ENCODE results near the gene GCC2.

The GCC2 gene

DNA sequence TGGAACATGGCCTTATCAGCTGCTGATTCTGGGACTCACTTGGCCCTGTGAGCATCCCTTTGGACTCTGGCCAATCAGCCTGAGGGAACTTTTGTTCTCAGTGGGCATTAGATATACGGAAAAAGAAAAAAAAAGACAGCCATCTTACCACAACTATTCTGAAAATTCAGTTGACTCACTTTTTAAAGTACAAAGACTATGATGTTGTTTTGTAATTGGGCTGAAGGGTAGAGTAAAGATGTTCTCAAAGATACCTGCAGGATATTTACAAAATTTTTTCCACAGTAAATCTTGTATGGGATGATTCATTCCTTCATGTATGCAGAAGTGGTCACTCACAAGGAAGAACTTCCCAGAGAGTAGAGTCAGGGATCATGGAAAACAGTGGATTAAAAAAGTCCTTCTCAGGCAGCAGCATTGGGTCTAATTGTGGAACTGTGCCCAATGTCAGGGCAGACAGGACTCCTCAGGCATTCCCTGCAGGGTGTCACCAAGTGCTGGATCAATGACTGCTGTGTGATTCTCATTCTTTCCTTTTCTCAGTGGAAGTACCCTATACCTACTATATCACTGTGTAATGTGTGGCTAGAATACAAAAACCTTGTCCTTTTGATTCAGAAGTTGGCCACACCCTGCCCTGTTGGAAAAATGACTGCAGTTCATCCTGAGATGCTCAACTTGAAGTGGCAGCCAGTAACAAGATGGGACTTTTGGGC lies 35.9 kb upstream of the GCC2 start:
- TF ChIP-seq, protein P1, sequence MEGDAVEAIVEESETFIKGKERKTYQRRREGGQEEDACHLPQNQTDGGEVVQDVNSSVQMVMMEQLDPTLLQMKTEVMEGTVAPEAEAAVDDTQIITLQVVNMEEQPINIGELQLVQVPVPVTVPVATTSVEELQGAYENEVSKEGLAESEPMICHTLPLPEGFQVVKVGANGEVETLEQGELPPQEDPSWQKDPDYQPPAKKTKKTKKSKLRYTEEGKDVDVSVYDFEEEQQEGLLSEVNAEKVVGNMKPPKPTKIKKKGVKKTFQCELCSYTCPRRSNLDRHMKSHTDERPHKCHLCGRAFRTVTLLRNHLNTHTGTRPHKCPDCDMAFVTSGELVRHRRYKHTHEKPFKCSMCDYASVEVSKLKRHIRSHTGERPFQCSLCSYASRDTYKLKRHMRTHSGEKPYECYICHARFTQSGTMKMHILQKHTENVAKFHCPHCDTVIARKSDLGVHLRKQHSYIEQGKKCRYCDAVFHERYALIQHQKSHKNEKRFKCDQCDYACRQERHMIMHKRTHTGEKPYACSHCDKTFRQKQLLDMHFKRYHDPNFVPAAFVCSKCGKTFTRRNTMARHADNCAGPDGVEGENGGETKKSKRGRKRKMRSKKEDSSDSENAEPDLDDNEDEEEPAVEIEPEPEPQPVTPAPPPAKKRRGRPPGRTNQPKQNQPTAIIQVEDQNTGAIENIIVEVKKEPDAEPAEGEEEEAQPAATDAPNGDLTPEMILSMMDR (IDR thresholded peaks at IDR 0.05), result no peak

DNA sequence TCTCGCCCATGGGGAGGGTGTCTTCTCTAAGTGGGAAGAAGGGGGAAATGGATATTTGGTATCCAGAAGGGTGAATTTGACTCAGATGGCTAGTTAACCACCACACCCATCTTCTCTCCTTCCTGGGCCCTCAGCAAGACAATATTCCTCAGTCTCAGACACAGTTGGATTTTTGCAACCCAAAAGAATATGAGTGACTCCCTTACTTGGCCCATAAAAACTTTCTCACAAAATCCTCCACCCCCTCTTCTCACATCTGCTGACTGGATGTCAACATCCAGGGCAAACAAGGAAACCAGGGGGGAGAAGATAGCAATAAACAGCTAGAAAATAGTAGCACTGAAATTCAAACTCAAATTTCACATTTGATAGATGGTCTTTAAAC lies 35.3 kb upstream of the GCC2 start:
- TF ChIP-seq, protein P1 (IDR thresholded peaks at IDR 0.05), result no peak

DNA sequence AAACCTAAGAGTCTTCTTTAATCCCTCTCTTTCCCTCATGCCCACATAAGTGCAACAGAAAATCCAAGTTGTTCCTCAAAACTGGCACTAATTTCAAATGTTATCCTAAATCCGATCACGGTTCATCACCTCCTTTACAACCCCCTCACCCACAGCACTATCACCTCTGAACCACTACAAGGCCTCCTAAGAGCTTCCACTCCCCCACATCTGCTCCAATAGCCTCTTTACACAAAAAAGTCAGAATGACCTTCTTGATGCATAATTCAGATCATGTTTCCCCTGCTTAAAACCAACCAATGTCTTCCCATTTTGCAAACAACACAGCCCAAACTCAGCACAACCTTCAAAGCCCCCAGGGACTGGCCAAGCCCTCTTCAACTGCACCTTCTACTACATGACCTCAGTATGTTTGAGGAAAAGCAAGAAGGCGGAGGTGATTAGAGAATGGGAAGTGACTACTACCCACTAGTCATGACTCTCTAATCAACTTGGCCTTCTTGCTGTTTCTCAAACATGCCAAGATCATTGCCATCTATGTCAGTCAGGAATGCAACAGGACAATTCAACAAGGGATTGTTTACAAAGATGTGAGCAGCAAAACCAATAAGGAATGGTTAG lies 34.6 kb upstream of the GCC2 start:
- TF ChIP-seq, protein P1 (IDR thresholded peaks at IDR 0.05), result no peak

DNA sequence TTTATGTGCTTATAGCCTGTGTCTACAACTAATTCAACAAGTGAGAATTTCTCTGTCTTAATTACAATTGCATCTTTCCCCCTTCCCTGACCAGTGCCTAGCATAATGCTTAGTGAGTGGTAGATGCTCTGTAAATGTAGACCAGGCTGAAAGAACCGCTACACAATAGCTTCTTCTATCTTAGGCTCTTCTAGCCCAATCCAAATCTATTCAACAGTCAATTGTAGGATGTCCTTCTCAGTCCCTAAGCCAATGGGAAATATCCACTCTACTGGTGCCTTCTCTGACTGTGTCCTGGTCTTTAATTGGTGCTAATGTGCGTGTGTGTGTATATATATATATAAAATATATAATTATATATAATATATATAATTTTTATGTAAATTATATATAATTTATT lies 34.1 kb upstream of the GCC2 start:
- TF ChIP-seq, protein P1 (IDR thresholded peaks at IDR 0.05), result no peak

DNA sequence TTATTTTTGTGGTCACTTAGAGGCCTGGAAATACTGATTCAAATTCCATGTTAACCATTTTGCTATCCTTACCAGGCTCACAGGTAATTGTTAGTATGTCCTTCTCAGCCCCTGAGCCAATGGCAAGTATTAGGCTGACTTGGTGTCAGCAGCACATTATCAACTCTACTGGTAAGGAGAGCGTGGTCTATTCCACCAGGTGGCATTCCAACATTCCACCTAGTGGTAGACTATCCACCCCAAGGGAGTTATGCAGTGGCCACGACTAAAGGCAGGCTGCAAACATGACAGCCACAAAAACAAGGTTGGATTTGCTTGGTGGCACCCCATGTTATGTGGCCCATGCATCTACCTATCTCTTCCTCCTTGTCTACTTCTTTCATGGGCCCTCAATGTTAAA lies 31.8 kb upstream of the GCC2 start:
- TF ChIP-seq, protein P1 (IDR thresholded peaks at IDR 0.05), result no peak

DNA sequence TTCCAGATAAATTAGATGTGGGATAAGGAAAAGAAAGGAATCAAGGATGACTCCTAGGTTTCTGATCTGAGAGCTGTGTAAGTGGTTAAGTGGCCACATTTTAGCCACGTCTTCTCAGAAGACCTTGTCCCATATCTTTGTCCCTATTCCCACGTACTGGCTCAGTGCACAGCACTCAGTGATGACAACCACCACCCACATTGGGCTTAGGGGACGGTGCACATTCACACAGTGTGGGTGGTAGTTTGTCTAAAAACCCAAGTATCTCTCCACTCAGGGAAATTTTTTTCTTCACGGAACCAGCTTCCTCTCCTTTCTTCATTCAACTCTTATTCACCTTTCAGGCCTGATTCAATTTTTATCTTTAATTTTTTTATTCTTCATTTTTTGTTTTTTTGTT lies 30.6 kb upstream of the GCC2 start:
- TF ChIP-seq, protein P1 (IDR thresholded peaks at IDR 0.05), result no peak

DNA sequence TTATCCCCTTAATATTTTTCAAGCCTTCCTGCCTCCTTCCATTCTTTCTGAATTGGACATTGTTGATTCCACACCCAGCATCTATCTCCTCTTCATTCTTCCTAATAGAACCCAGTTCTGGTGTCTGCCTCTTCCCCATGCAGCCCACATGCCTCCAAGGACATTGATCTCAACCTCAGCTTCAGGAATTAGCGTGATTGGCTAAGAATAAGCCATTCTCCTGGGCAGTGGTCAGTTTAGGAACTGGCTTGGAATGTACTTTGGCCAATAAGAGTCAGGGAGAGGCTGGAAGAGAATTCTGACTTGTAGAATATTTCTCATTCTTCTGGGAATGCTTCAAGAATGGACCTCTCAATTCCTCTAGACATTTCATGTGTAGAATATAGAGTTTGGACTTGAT lies 25.9 kb upstream of the GCC2 start:
- TF ChIP-seq, protein P1 (IDR thresholded peaks at IDR 0.05), result no peak

Data from LNCAP (cell line).